NCI-H2029 treated with DMSO at 0.1 percent for 48 hours (cell line): ENCODE results near the gene SLC1A2.

Source experiments
- DNase-seq: peaks from one replicate; lab custom pipeline; 2025; lab: John Stamatoyannopoulos, UW

Gene SLC1A2

GRCh38 chr11:35376118-35376510 lies 43.2 kb downstream of the SLC1A2 start:
- no peak for DNase-seq

GRCh38 chr11:35375332-35376117 lies 43.8 kb downstream of the SLC1A2 start:
- no peak for DNase-seq

- DNase-seq = no peak
Measured at GRCh38 chr11:35373284-35373933, 45.9 kb downstream of the SLC1A2 start.

- no peak for DNase-seq
Measured at GRCh38 chr11:35372565-35373283, 46.6 kb downstream of the SLC1A2 start.

- no peak for DNase-seq
Measured at GRCh38 chr11:35367491-35367890, 51.9 kb downstream of the SLC1A2 start.

GRCh38 chr11:35366798-35367197 lies 52.6 kb downstream of the SLC1A2 start:
- DNase-seq = no peak

GRCh38 chr11:35365961-35366360 lies 53.4 kb downstream of the SLC1A2 start:
- DNase-seq = no peak

GRCh38 chr11:35365395-35365794 lies 54.0 kb downstream of the SLC1A2 start:
- DNase-seq = no peak

- no peak for DNase-seq
Measured at GRCh38 chr11:35363854-35364780, 55.2 kb downstream of the SLC1A2 start.

GRCh38 chr11:35363246-35363801 lies 56.0 kb downstream of the SLC1A2 start:
- no peak for DNase-seq

GRCh38 chr11:35362521-35362980 lies 56.8 kb downstream of the SLC1A2 start:
- DNase-seq = no peak

GRCh38 chr11:35360055-35360530 lies 59.3 kb downstream of the SLC1A2 start:
- no peak for DNase-seq

- no peak for DNase-seq
Measured at GRCh38 chr11:35359321-35360054, 59.9 kb downstream of the SLC1A2 start.

- DNase-seq = no peak
Measured at GRCh38 chr11:35358391-35358790, 61.0 kb downstream of the SLC1A2 start.

- no peak for DNase-seq
Measured at GRCh38 chr11:35357923-35358322, 61.4 kb downstream of the SLC1A2 start.

GRCh38 chr11:35355102-35355749 lies 64.1 kb downstream of the SLC1A2 start:
- no peak for DNase-seq

- no peak for DNase-seq
Measured at GRCh38 chr11:35354644-35355043, 64.7 kb downstream of the SLC1A2 start.

GRCh38 chr11:35352077-35352888 lies 67.1 kb downstream of the SLC1A2 start:
- DNase-seq = no peak

- no peak for DNase-seq
Measured at GRCh38 chr11:35349897-35350296, 69.5 kb downstream of the SLC1A2 start.
